Measurements from ENCODE around the gene WDR82.

WDR82 gene

DNA sequence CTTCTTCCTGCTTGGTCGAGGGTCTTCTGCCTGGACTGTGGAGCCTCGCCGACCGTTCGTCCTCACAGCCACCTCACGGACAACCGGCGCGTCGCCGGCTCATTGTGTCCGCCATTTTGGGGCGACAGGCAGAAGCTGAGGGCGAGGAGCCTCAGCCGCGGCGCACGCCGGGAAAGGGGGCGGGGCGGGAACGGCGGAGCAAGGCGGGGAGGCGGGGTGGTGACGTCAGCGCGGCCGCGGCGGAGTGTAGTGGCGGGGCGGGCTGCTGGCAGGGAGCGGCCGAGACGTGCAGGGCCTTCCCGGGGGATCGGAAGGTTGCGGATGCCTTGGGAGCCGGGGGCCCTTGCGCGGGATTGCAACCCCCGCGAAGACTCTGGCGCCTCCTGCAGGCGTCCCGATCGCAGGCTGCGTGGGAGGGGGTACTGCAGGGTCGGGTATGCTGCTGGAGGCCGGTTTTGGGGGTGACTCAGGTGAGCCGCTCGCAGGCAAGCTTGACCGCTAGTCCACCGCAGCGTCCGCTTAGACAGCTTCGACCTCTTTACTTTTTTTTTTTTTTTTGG is at the start of gene WDR82:
Gene WDR82 (minus strand): TSS at position 140 of the 560 bp plus-strand sequence. CDS start 288 bp downstream, outside the sequence.
- peak; percentile 70 for DNase-seq (ENCODE audit: low read depth)
- peak; percentile 49 for TF ChIP-seq CTCF (IDR thresholded peaks at IDR 0.05; ENCODE audit: low read depth, low read length, missing control alignments)
- peak within 1 kb of the TSS; percentile 87 for H3K4me3 ChIP-seq (ENCODE audit: low read depth, low read length)

DNA sequence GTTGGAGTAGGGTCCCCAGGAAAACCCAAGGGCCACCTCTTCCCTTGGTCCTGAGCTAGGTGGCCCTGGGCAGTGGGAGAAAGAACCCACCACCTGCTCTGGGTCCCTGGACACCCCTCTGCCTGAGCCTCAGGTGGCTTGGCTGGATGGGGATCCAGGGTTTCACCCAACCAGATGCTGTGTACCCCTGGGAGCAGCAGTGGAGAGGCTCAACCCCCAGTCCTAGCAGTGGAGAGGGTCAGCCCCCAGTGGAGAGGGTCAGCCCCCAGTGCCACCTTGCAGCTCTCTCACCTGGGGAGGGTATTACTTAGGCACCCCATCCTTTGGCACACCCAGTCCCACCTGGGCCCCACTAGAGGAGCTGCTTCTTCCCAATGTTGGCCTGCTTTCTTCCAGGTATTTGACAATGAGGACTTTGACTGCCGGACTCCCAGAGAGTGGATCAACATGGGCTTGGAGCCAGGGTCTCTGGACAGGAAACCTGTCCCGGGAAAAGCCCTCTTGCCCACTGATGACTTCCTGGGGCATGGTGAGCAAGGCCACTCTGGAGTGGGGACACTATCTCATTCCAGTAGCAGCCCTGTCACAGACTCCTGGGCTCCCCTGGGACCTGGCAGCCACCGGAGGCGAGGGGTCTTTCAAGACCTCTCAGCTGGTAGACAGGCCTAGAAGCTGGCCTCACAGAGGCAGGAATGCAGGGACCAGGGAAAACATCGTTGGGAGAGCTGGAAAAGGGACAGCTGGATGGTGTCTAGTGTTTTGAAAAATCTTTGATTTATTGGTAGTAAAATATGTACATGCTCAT is 49.2 kb upstream of the WDR82 start:
- TF ChIP-seq CTCF (IDR thresholded peaks at IDR 0.05; ENCODE audit: low read depth, low read length, missing control alignments), result no peak
- no peak for DNase-seq (ENCODE audit: low read depth)
- H3K4me3 ChIP-seq (ENCODE audit: low read depth, low read length), result no peak overlapping the region

GRCh38 chr3:52326976-52327375 is 48.5 kb upstream of the WDR82 start:
- no peak for TF ChIP-seq CTCF (IDR thresholded peaks at IDR 0.05; ENCODE audit: low read depth, low read length, missing control alignments)
- no peak overlapping the region for H3K4me3 ChIP-seq (ENCODE audit: low read depth, low read length)
- DNase-seq (ENCODE audit: low read depth), result no peak

- no peak overlapping the region for H3K4me3 ChIP-seq (ENCODE audit: low read depth, low read length)
- no peak for TF ChIP-seq CTCF (IDR thresholded peaks at IDR 0.05; ENCODE audit: low read depth, low read length, missing control alignments)
- no peak for DNase-seq (ENCODE audit: low read depth)
Observed at GRCh38 chr3:52325686-52326085, 47.2 kb upstream of the WDR82 start.

GRCh38 chr3:52324676-52325075 is 46.2 kb upstream of the WDR82 start:
- H3K4me3 ChIP-seq (ENCODE audit: low read depth, low read length), result no peak overlapping the region
- DNase-seq (ENCODE audit: low read depth), result no peak
- TF ChIP-seq CTCF (IDR thresholded peaks at IDR 0.05; ENCODE audit: low read depth, low read length, missing control alignments), result no peak

DNA sequence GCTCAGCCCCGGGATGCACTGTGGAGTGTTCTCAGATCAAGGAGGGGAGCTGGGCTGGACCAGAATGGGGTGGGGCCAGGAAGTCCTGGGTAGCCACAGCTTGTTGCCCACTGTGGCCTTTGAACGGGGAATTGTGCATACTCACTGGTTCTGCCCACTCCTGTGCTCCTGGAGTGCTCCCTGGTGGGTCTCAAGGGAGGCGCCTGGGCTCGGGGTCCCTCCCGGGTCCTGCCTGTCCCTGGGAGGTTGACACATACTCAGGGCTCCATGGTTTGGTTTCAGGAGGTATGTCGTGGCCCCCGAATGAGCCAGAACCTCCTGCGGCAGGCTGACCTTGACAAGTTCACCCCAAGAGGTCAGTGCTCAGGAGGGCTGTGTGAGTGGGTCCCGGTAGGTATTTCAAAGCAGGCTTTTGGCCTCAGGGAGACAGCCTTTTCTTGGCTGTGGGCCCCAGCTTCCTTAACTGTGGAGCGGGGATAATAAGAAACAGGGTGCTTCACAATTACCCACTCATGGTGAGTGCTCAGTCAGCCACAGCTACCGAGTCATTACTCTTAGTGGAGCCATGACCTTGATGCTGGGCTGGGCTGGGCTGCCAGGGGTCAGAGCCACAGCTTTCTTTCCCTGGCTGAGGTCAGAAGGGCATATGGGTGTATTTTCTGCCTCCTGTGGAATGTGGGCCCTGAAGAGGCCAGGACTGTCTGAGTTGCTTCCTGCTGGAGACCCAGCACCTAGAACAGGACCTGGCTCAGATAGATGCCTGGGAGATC is 45.3 kb upstream of the WDR82 start:
- no peak for DNase-seq (ENCODE audit: low read depth)
- H3K4me3 ChIP-seq (ENCODE audit: low read depth, low read length), result no peak overlapping the region
- no peak for TF ChIP-seq CTCF (IDR thresholded peaks at IDR 0.05; ENCODE audit: low read depth, low read length, missing control alignments)

All from GM12864 (cell line).